Neutrophil (primary cell): Measurements from ENCODE around the gene PLXDC2.

Source experiments
- H3K27ac ChIP-seq: fragments of 200-600 bp; sonication (generic); 2 replicates; pipeline ENCODE4 v1.5.1; 2016; ENCODE audit warnings: mild to moderate bottlenecking, moderate library complexity
- H3K27me3 ChIP-seq: fragments of 200-600 bp; sonication (generic); 2 replicates; pipeline ENCODE4 v1.6.0; 2016; ENCODE audit warnings: mild to moderate bottlenecking
- H3K36me3 ChIP-seq: fragments of 200-600 bp; sonication (generic); 2 replicates; pipeline ENCODE4 v1.5.1; 2017
- H3K4me1 ChIP-seq, 2 experiments: fragments of 200-600 bp in 1 of 2; sonication (generic) in 1 of 2; 1 replicate in 1 of 2; 2 replicates in 1 of 2; pipeline versions ENCODE4 v1.5.1 to v1.6.1; 2013 to 2016; ENCODE audit warnings: low read depth in 1 of 2, low read length in 1 of 2, mild to moderate bottlenecking in 1 of 2, moderate library complexity in 1 of 2; ENCODE audit not compliant: control insufficient read depth in 1 of 2, insufficient read depth in 1 of 2
- H3K4me3 ChIP-seq, 2 experiments: fragments of 200-600 bp in 1 of 2; sonication (generic) in 1 of 2; 1 replicate in 1 of 2; 2 replicates in 1 of 2; pipeline ENCODE4 v1.5.1; 2013 to 2016; ENCODE audit warnings: low read depth in 1 of 2, low read length in 1 of 2, mild to moderate bottlenecking in 1 of 2, moderate library complexity in 1 of 2
- H3K9me3 ChIP-seq: fragments of 200-600 bp; sonication (generic); 2 replicates; pipeline ENCODE4 v1.5.1; 2016
- TF ChIP-seq, protein P1 (sequence below): fragments of 200-600 bp; sonication (generic); IDR thresholded peaks from 2 replicates; pipeline ENCODE4 v1.5.1; 2016; ENCODE audit warnings: antibody characterized with exemption

Gene PLXDC2

DNA sequence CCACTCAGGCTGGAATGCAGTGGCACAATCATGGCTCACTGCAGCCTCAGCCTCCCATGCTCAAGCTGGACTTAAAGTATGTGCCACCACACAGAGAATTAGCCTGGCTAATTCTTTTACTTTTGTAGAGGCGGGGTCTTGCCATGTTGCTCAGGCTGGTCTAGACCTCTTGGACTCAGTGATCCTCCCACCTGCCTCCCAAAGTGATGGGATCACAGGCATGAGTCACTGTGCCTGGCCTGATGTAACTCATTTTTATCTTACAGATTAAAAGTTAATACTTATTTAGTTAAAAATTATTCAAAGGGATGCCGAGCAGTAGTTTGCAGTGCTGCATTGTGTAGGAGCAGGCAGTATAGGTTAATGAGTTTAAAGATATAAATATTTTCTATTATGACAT, 12.6 kb upstream of the PLXDC2 start:
- no peaks in the 10 kb centered on the region for H3K27me3 ChIP-seq
- H3K4me1 ChIP-seq, result no peaks in the 10 kb centered on the region
- no peak overlapping the region for H3K27ac ChIP-seq
- no peaks in the 10 kb centered on the region for H3K9me3 ChIP-seq
- TF ChIP-seq, protein P1, sequence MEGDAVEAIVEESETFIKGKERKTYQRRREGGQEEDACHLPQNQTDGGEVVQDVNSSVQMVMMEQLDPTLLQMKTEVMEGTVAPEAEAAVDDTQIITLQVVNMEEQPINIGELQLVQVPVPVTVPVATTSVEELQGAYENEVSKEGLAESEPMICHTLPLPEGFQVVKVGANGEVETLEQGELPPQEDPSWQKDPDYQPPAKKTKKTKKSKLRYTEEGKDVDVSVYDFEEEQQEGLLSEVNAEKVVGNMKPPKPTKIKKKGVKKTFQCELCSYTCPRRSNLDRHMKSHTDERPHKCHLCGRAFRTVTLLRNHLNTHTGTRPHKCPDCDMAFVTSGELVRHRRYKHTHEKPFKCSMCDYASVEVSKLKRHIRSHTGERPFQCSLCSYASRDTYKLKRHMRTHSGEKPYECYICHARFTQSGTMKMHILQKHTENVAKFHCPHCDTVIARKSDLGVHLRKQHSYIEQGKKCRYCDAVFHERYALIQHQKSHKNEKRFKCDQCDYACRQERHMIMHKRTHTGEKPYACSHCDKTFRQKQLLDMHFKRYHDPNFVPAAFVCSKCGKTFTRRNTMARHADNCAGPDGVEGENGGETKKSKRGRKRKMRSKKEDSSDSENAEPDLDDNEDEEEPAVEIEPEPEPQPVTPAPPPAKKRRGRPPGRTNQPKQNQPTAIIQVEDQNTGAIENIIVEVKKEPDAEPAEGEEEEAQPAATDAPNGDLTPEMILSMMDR, result no peak
- no peaks in the 10 kb centered on the region for H3K36me3 ChIP-seq
- H3K4me3 ChIP-seq, result no peak overlapping the region

DNA sequence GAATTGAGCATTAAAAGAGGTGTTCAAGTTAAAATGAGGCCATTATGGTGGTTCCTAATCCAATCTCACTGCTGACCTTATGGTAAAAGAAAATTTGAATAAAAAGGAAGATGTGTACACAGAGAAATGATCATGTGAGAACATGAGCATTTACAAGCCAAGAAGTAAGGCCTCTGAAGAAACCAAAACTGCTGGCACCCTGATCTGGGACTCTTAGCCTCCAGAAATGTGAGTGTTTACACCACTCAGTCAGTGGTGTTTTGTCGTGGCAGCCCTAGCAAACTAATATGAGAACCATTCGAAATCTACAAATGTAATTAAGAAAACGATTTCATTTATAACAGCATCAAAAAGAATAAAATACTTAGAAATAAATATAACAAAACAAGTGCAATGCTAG, 6.8 kb upstream of the PLXDC2 start:
- H3K27me3 ChIP-seq, result peaks cover 39% of the 10 kb centered on the region
- TF ChIP-seq, protein P1, result no peak
- no peaks in the 10 kb centered on the region for H3K4me1 ChIP-seq
- no peaks in the 10 kb centered on the region for H3K36me3 ChIP-seq
- H3K4me3 ChIP-seq, result no peak overlapping the region
- H3K9me3 ChIP-seq, result no peaks in the 10 kb centered on the region
- H3K27ac ChIP-seq, result no peak overlapping the region

DNA sequence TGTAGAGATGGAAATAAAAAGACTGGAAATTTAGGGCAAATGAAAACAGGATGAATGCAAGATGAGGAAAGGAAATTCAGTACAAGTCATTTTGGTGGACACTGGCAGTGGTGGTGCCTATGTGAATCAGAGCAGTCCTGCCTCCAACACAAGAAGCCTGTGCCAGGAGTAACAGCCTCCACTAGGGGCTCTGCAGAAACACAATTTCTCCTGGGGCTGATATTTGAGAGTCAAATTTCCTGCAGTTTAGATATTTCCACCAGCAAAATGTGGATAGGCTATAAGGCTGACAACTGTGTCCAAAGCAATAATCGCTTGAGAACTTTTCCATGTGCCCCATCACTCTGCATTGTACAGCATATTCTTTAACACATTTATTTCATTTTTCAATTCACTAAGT, 4.7 kb upstream of the PLXDC2 start:
- H3K9me3 ChIP-seq, result no peaks in the 10 kb centered on the region
- peaks cover 53% of the 10 kb centered on the region for H3K27me3 ChIP-seq
- no peak overlapping the region for H3K27ac ChIP-seq
- H3K36me3 ChIP-seq, result no peaks in the 10 kb centered on the region
- no peak overlapping the region for H3K4me3 ChIP-seq
- TF ChIP-seq, protein P1, result no peak
- H3K4me1 ChIP-seq, result peaks cover 10 to 12% of the 10 kb centered on the region in 2 experiments

DNA sequence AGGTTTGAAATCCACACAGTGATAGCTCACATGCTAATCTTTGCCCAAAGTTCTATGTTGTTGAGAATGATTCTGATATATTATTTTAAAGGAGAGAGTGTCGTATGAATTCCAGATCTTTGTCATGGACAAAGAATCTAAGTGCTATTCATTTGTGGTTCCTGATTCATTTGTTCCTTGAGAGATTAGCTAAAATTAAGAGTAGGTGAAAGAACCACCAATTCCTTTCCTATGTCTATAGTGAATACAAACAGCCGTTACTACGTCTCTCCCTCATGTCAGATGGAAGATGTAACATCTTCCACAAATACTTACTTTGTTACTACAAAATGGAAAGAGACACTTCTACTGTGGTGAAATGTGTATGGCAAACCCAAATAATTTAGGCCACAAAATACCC, 3.3 kb upstream of the PLXDC2 start:
- no peak overlapping the region for H3K27ac ChIP-seq
- no peaks in the 10 kb centered on the region for H3K36me3 ChIP-seq
- TF ChIP-seq, protein P1, result no peak
- H3K9me3 ChIP-seq, result no peaks in the 10 kb centered on the region
- no peak overlapping the region for H3K4me3 ChIP-seq
- peaks cover 12 to 15% of the 10 kb centered on the region in 2 experiments for H3K4me1 ChIP-seq
- H3K27me3 ChIP-seq, result peaks cover 53% of the 10 kb centered on the region

DNA sequence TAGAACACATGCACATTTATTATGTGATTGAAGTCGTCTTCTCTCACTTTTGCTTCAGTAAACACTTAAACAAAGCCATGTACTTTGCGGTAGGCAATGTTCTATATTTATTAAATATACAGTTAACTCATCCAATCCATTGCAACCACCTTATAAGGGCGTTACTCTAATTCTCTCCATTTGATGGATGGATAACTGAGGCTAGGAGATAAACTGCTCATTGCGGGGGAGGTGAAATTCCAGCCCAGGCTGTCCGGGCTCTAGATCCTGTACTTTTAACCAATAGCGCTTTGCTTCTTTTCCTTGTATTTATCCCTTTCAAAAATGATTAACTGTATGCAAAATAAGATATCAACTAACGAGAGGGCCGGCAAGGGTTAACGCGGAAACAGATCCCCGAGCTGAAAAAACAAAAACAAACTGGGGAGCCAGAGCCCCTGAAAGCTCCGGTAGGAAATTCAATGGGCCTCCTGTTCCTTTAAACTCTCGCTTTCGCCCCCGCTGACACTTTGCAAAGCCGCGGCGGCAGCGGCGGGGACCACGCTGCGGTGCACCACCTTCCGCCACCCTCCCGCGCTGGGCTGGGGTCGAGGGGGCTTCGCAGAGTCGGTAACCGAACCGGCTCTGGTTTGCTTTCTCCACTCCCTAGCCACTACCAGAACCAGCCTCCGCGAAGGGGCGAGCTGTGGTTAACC, 1.0 kb upstream of the PLXDC2 start:
- peaks cover 31 to 33% of the 10 kb centered on the region in 2 experiments for H3K4me1 ChIP-seq
- no peaks in the 10 kb centered on the region for H3K36me3 ChIP-seq
- H3K9me3 ChIP-seq, result no peaks in the 10 kb centered on the region
- H3K27me3 ChIP-seq, result peaks cover 53% of the 10 kb centered on the region
- TF ChIP-seq, protein P1, result no peak
- peak overlapping the region; percentile 81 to 94 for H3K4me3 ChIP-seq
- H3K27ac ChIP-seq, result peak overlapping the region; percentile 89
